Immature natural killer cell (primary cell): ENCODE results near the gene MEIOSIN. TPM values are rescaled to one million over a fixed set of nuclear protein-coding genes. Genes with fewer than 3 reads are reported as not detected.
"Not testable (repeated sequence)": the region's sequence is repeated elsewhere in the genome, so short reads cannot be mapped to it uniquely, and the experiment has no call there.

ENCODE experiments used
- DNase-seq, 3 donors: peaks; one replicate each; pipeline ENCODE4 v3.0.0; 2022; ENCODE audit warnings: mixed read lengths in 1 of 3
- H3K27ac Mint-ChIP-seq, 6 donors: one replicate each; pipeline ENCODE4 v1.8.0; 2020; ENCODE audit warnings: mixed read lengths in 6 of 6, mild to moderate bottlenecking in 5 of 6, inconsistent platforms in 4 of 6, moderate library complexity in 3 of 6
- H3K27me3 Mint-ChIP-seq, 3 donors: one replicate each; pipeline ENCODE4 v1.8.0; 2020 to 2021; ENCODE audit warnings: low read depth in 3 of 3, mild to moderate bottlenecking in 3 of 3, mixed read lengths in 3 of 3, moderate library complexity in 3 of 3, inconsistent platforms in 1 of 3
- H3K36me3 Mint-ChIP-seq, 3 donors: one replicate each; pipeline ENCODE4 v1.8.0; 2020; ENCODE audit warnings: mixed read lengths in 3 of 3, inconsistent platforms in 2 of 3, mild to moderate bottlenecking in 2 of 3
- H3K4me1 Mint-ChIP-seq, 2 donors: one replicate each; pipeline ENCODE4 v1.8.0; 2020; ENCODE audit warnings: inconsistent platforms in 2 of 2, mild to moderate bottlenecking in 2 of 2, mixed read lengths in 2 of 2, moderate library complexity in 1 of 2
- H3K4me3 Mint-ChIP-seq, 5 donors: one replicate each; pipeline ENCODE4 v1.8.0; 2020; ENCODE audit warnings: mild to moderate bottlenecking in 5 of 5, mixed read lengths in 5 of 5, inconsistent platforms in 3 of 5, moderate library complexity in 3 of 5
- H3K9me3 Mint-ChIP-seq, 6 donors: one replicate each; pipeline ENCODE4 v1.8.0; 2020; ENCODE audit warnings: mild to moderate bottlenecking in 6 of 6, mixed read lengths in 6 of 6, inconsistent platforms in 4 of 6, moderate library complexity in 3 of 6
- polyA plus RNA-seq, 3 donors: library from polyadenylated mRNA; unstranded; fragments of 300-500 nt; fragmentation: Illumina TruSeq; gene quantifications; one replicate each; pipeline ENCODE4 v1.2.3, GENCODE V29; 2021

The MEIOSIN gene
- polyA plus RNA-seq, result not detected

DNA sequence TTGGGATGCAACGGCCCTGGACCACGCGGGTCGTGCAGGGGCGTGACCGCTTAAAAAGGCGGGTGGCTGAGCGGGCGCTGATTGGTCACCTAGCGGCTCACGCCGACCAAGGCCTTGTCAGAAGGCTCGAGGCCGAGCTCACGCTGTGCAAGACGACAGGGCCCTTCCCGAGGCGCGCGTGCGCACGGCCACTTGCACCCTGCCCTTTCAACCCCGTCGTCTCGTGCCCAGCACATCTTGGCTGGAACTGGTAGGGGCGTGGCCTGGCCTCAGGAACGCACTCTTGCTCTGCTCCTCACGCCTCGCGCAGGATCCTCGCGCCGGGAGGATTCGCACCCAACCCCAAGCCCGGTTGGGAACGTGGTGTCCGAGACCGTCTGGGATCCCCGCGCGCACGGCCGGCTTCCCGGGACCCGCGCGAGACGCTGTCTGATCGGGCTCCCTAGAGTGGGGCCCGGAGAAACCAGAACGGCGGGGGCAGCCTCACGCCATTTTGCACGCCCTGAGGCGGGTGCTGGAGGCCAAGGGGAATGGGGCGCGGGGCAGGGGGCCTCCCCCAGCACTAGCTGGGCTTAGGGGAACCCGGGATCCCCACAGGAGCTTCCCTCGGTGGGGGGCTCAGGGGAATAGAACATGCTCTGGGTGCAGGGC lies at the start of gene MEIOSIN:
Gene MEIOSIN (plus strand): TSS at position 280 of the 651 bp plus-strand sequence. CDS start 1,938 bp downstream, outside the sequence.
- Mint-ChIP-seq H3K27me3 (peaks cover 0 to 3% (median 2%) of the 10 kb centered on the region in 3 donors), H3K4me3 (peak within 1 kb of the TSS in 2 of 5 donors; percentile 15 to 47), H3K9me3 (no peaks in the 10 kb centered on the region), H3K27ac (no peak within 1 kb of the TSS), H3K36me3 (peaks cover 0 to under 1% (median 0%) of the 10 kb centered on the region in 3 donors), H3K4me1 (peaks cover 19 to 23% of the 10 kb centered on the region in 2 donors)
- no peak for DNase-seq

DNA sequence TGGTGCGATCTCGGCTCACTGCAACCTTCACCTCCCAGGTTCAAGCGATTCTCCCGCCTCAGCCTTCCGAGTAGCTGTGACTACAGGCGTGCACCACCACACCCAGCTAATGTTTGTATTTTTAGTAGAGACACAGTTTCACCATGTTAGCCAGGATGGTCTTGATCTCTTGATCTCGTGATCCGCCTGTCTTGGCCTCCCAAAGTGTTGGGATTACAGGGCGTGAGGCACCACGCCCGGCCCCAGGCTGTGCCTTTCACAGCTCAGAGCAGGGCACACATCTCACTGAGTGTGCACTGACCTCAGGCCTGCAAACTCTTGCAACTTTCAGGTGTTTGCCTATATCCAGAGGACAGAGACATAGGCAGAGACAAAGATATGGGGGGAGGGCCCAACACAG lies 48.2 kb upstream of the MEIOSIN start:
- not testable (repeated sequence) for H3K4me3 Mint-ChIP-seq, DNase-seq, H3K27ac Mint-ChIP-seq, H3K9me3 Mint-ChIP-seq, H3K27me3 Mint-ChIP-seq
- Mint-ChIP-seq H3K4me1 (peaks cover 11 to 12% of the 10 kb centered on the region in 2 donors), H3K36me3 (peaks cover 3 to 20% (median 4%) of the 10 kb centered on the region in 3 donors)

- Mint-ChIP-seq H3K9me3 (no peaks in the 10 kb centered on the region), H3K27ac (no peak overlapping the region), H3K36me3 (peaks cover 3 to 20% (median 4%) of the 10 kb centered on the region in 3 donors), H3K27me3 (peaks cover 8 to 12% (median 10%) of the 10 kb centered on the region in 3 donors), H3K4me1 (peaks cover 12 to 22% of the 10 kb centered on the region in 2 donors), H3K4me3 (no peak overlapping the region)
- DNase-seq, result no peak
Measured at GRCh38 chr19:45687599-45687998, 45.6 kb upstream of the MEIOSIN start.

DNA sequence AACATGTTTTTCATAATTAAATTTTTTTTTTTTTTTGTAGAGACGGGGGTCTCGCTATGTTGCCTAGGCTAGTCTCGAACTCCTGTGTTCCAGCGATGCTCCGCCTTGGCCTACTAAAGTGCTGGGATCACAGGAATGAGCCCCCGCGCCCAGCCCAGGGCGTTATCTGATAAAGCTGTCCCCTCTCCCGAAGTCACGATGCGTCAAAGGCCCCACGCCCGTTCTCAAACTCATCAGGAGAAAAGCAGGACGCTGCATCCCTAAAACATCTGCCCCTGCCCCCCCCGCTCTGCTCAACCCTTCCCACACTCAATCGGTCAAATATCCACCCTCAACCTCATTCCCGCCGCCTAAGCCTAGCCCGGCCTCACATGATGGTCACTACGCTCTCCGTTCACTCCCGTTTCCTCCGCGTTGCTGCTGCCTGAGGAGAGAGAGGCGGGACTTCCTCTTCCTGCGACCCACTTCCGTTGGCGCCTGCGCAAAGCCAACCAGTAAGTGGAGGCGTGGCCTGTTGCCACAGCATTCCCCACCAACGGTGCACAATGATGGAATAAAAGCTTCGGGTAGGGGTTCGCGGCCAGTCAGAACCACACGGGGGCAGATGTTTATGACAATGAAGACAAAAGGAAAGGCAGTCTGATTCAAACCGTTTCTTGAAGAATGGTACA lies 41.6 kb upstream of the MEIOSIN start, which contains the start of gene SNRPD2:
Gene SNRPD2 (minus strand): TSS at position 438 of the 671 bp plus-strand sequence. CDS start 65 bp downstream, at position 373.
- peaks cover 3 to 14% (median 4%) of the 10 kb centered on the region in 3 donors for H3K36me3 Mint-ChIP-seq
- H3K9me3 Mint-ChIP-seq, result no peaks in the 10 kb centered on the region
- peak within 1 kb of the TSS; percentile 94 to 99 (median 97) for H3K27ac Mint-ChIP-seq
- peaks cover 21 to 35% of the 10 kb centered on the region in 2 donors for H3K4me1 Mint-ChIP-seq
- H3K27me3 Mint-ChIP-seq, result peaks cover 16 to 19% (median 16%) of the 10 kb centered on the region in 3 donors
- H3K4me3 Mint-ChIP-seq, result peak within 1 kb of the TSS; percentile 90 to 97 (median 94)
- DNase-seq, result peak; percentile 95 to 96 (median 96)

DNA sequence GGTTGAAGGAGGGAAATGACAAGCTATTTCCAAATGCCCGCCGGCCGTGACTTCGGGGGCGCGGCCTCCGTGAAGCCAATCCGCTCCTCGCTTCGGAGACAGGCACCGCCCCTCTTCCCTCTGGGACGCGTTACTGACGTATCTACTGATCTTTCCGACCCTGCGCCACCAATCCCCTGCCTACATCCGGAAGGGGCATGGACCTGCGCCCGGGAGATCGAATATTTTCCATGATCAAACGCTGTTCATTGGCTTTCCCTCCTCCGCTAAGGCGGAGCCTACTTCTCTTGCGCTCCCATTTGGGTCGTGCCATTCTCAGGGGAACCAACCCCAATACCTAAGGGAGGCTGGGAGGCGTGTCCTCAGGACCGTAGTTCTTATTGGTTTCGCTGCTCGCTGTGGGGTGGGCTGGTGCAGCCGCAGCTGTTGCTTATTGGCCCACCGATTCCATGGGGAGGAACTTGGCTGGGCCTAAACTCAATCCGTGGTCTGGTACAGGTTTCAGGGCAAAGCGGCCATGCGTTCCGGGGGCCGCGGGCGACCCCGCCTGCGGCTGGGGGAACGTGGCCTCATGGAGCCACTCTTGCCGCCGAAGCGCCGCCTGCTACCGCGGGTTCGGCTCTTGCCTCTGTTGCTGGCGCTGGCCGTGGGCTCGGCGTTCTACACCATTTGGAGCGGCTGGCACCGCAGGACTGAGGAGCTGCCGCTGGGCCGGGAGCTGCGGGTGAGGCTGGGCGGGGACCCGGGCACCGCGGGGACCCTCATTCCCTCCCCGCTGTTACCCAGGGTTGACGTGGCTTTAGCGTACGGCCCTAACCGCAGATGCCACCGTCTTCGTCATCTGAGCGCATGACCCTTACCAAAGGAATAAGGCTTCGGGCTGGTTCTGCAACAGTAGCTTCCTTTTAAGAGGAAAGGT lies 40.8 kb upstream of the MEIOSIN start, which contains the start of gene QPCTL:
Gene QPCTL (plus strand): TSS at position 480 of the 919 bp plus-strand sequence. CDS start 38 bp downstream, at position 518.
- H3K4me3 Mint-ChIP-seq, result peak within 1 kb of the TSS; percentile 90 to 97 (median 94)
- H3K4me1 Mint-ChIP-seq, result peaks cover 21 to 35% of the 10 kb centered on the region in 2 donors
- H3K27me3 Mint-ChIP-seq, result peaks cover 16 to 20% (median 16%) of the 10 kb centered on the region in 3 donors
- peaks cover 1 to 9% (median 5%) of the 10 kb centered on the region in 3 donors for H3K36me3 Mint-ChIP-seq
- peak within 1 kb of the TSS; percentile 94 to 99 (median 97) for H3K27ac Mint-ChIP-seq
- H3K9me3 Mint-ChIP-seq, result no peaks in the 10 kb centered on the region
- peak; percentile 98 for DNase-seq

- H3K27me3 Mint-ChIP-seq, result peaks cover 16 to 20% (median 16%) of the 10 kb centered on the region in 3 donors
- H3K36me3 Mint-ChIP-seq, result peaks cover 4 to 12% (median 9%) of the 10 kb centered on the region in 3 donors
Measured at GRCh38 chr19:45693106-45693788, 40.0 kb upstream of the MEIOSIN start.

GRCh38 chr19:45701676-45702075 lies 31.6 kb upstream of the MEIOSIN start:
- H3K27ac Mint-ChIP-seq, result no peak overlapping the region
- peaks cover 7 to 10% (median 8%) of the 10 kb centered on the region in 3 donors for H3K36me3 Mint-ChIP-seq
- H3K9me3 Mint-ChIP-seq, result no peaks in the 10 kb centered on the region
- no peak overlapping the region for H3K4me3 Mint-ChIP-seq
- DNase-seq, result no peak
- H3K4me1 Mint-ChIP-seq, result peaks cover 0 to 1% of the 10 kb centered on the region in 2 donors
- peaks cover 0 to 2% (median 0%) of the 10 kb centered on the region in 3 donors for H3K27me3 Mint-ChIP-seq

More at GRCh38 chr19:45693106-45693788, 40.0 kb upstream of the MEIOSIN start:
- peak; percentile 64 to 70 (median 67) for DNase-seq
- H3K4me3 Mint-ChIP-seq, result peak overlapping the region; percentile 90 to 97 (median 94)
- H3K27ac Mint-ChIP-seq, result peak overlapping the region; percentile 94 to 99 (median 97)
- H3K9me3 Mint-ChIP-seq, result no peaks in the 10 kb centered on the region
- H3K4me1 Mint-ChIP-seq, result peaks cover 22 to 35% of the 10 kb centered on the region in 2 donors

- H3K27me3 Mint-ChIP-seq, result peaks cover 0 to 1% (median 0%) of the 10 kb centered on the region in 3 donors
- no peak overlapping the region for H3K4me3 Mint-ChIP-seq
- no peak for DNase-seq
- H3K27ac Mint-ChIP-seq, result peak overlapping the region in 1 of 6 donors; percentile 45
- H3K9me3 Mint-ChIP-seq, result no peaks in the 10 kb centered on the region
- H3K4me1 Mint-ChIP-seq, result peaks cover 0 to 2% of the 10 kb centered on the region in 2 donors
- peaks cover 3 to 5% (median 3%) of the 10 kb centered on the region in 3 donors for H3K36me3 Mint-ChIP-seq
Measured at GRCh38 chr19:45705115-45705514, 28.1 kb upstream of the MEIOSIN start.

DNA sequence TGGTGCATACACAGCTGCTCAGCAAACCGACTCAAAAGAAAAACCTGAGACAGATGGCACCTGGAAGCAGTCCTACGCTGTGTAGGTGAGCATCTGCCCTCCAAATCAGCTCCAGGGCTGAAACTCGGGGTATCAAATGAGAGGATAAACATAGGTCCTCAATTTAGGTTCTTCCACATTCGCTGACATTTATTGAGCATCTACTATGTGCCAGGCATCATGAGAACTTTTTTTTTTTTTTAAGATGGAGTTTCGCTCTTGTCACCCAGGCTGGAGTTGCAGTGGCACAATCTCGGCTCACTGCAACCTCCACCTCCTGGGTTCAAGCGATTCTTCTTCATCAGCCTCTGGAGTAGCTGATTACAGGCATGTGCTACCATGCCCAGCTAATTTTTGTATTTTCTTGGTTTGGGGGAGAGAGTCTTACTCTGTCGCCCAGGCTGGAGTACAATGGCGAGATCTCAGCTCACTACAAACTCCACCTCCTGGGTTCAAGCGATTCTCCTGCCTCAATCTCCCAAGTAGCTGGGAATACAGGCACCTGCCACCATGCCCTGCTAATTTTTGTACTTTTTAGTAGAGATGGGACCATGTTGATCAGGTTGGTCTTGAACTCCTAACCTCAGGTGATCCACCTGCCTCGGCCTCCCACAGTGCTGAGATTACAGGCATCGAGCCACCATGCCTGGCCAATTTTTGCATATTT lies 27.4 kb upstream of the MEIOSIN start:
- Mint-ChIP-seq H3K4me3 (no peak overlapping the region), H3K4me1 (peaks cover 5 to 6% of the 10 kb centered on the region in 2 donors)

GRCh38 chr19:45710356-45711130 lies 22.7 kb upstream of the MEIOSIN start:
- Mint-ChIP-seq H3K27ac (peak overlapping the region in 4 of 6 donors; percentile 9 to 71 (median 56)), H3K4me1 (peaks cover 5 to 15% of the 10 kb centered on the region in 2 donors), H3K4me3 (no peak overlapping the region), H3K36me3 (peaks cover 0 to 6% (median 5%) of the 10 kb centered on the region in 3 donors), H3K9me3 (no peaks in the 10 kb centered on the region), H3K27me3 (peaks cover 0 to 1% (median 0%) of the 10 kb centered on the region in 3 donors)
- DNase-seq, result no peak

More for the DNA sequence above, 27.4 kb upstream of the MEIOSIN start:
- no peak for DNase-seq
- H3K27me3 Mint-ChIP-seq, result peaks cover 0 to 1% (median 0%) of the 10 kb centered on the region in 3 donors
- H3K27ac Mint-ChIP-seq, result no peak overlapping the region
- peaks cover 3 to 10% (median 8%) of the 10 kb centered on the region in 3 donors for H3K36me3 Mint-ChIP-seq
- no peaks in the 10 kb centered on the region for H3K9me3 Mint-ChIP-seq

GRCh38 chr19:45711851-45712698 lies 21.2 kb upstream of the MEIOSIN start:
- H3K27ac Mint-ChIP-seq, result no peak overlapping the region
- peaks cover 0 to 2% (median 0%) of the 10 kb centered on the region in 3 donors for H3K27me3 Mint-ChIP-seq
- H3K4me3 Mint-ChIP-seq, result no peak overlapping the region
- no peaks in the 10 kb centered on the region for H3K9me3 Mint-ChIP-seq
- peaks cover 19 to 31% of the 10 kb centered on the region in 2 donors for H3K4me1 Mint-ChIP-seq
- peaks cover 0 to 6% (median 5%) of the 10 kb centered on the region in 3 donors for H3K36me3 Mint-ChIP-seq
- DNase-seq, result no peak
